NCI-H2196 (cell line): ENCODE measurements around the gene ATP11A.

Experiments used
- DNase-seq: peaks from one replicate; lab custom pipeline; 2025; ENCODE audit not compliant: unreplicated experiment; lab: John Stamatoyannopoulos, UW

The ATP11A gene

DNA sequence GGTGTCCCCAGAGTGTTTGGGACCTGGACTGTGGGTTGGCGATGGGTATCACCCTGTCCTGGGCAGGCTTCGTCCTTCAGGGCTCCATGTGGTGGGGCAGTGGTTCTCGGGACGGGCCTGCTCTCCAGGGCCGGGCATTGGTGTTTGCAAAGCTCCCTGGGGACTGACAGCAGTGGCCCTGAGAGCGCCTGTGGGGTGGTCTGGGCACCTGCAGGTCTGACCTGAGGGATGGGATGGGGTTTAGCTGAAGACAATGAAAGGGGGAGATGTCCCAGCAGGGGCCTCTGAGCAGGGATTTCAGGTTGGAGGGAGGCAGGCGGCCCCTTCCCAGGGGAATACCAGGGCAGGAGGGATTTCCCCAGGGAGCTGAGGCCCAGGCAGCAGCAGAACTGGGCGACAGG, 210.9 kb downstream of the ATP11A start:
- no peak for DNase-seq

DNA sequence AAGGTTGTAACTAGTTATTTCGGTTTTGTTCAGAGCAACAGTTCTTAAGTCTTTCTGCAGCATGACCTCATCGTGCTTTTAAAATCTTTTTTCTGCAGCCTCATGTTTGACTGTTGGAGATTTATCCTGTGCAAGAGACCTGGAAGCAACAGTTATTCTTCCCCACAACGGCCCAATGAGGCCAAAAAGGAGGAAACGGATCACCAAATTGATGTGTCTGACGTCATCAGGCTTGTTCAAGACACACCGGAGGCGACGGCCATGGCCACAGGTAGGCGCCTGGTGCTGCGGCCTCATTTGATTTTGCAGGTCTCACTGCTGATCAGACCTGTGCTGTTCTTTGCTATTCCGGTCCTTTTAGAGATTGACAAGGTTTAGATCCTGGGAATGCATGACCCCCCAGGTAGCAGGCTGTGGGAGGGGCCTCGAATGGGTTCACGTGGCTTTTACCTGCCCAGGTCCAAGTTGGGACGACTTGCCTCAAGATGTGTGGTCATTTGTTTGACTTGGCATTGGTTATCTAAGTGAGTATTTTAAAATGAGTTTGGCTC, 212.3 kb downstream of the ATP11A start:
- DNase-seq: no peak

DNA sequence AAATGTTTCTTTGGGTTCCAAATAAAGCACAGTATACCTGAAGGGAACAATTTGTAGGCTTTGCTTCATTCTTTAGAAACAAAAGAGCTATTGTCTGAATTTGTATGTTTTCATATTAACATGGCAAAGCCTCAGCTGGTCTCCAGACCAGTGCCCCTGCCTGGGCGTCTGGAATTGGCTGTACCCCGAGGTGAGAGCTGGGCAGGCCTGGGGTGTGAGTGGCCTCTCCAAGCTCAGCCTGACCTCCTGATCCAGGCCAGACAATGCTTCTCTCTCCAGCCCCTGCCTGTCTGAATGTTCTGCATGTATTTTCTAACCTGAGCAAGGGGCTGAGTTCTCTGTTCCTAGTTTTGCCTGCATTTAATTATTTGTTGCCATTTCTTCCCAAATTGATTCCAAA, 212.8 kb downstream of the ATP11A start:
- no peak for DNase-seq

DNA sequence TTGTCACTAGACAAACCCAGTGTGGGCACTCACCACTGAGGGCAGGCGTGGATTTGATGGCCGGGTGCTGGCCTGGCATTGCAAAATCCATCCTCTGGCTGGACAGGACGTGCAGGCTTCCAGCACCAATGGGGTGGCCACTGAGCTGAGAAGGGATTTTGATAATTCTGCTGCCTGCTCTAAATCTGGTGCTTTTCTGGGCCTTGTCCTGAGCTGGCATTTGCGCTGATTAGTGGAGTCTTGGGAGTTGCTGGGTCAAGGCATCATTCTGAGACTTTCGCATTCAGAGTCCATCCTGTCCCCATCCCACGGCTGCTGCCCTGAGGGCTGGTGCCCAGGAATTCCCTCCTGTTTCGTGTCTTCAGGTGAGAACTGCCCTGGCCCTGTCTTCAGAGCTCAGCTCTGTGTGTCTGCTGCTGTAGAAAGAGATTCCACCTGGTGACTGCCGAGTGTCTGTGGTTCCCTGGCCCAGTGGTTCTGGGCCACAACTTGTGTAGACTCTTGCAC, 213.3 kb downstream of the ATP11A start:
- no peak for DNase-seq

DNA sequence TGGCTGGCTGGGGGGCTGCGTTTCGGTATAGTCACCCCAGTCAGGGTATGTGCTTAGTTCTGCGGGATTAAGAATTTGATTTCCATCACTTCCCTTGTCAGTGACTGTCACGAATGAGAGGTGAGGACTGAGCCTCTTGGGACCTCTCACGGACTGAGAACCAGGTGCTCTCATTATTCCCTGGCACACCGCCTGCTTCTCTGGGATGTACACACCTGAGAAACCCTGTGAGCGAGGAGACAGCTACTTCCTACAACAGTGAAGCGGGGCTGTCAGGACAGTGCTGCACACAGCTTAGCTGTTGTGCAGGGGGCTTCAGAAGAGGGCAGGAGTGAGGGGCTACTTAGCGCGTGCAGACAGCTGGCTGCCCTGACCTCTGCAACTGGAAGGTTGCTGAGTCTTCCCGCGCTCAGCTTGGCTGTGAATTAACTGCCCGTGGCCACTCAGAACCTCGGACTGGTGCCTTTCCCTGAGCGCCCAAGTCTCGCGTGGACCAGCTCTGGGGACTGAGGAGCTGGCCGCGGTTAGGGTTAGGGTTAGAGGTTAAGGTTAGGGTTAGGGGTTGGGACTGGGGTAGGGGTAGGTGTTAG, 213.9 kb downstream of the ATP11A start:
- no peak for DNase-seq

DNA sequence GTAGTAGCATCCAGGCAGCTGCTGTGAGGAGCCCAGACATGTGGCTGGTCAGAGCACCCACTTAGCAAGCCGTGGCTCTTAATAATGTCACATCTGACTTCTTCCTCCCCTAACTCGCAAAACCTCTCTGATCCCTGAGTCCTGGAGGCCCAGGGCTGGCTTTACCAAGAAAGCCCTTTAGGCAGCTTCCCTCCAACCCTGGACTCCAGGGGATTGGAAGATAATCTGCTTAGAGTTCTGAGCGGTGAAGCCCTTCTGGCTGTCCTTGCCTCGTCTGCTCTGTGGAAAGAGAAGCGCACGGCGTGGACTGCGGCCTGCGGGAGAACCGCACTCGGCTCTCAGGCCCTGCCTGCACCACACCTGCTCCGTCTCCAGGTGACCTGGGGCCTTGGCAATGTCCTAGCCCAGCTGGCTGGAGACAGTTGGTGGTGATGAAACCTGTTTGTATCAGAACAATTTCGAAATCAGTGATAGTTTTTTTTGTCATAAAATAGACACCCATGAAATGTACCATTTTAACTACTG, 214.7 kb downstream of the ATP11A start:
- DNase-seq: no peak

DNA sequence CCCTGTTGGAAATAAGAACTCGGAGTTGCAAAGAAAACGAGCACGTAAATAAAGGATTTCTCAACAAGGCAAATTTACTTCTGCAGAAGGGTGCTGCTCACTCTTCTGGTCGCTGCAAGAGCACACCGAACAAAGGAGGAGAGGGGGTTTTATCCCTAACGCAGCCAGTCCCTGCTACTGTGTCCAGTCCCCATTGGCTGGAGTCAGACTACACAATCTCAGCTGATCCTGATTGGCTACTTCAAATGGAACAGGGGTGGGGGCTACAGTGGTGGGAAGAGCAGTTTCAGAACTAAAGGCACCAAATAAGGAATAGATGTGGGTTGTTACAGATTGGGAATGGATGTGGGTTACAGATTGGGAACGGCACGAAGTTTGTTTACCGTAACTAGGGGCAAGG, 215.2 kb downstream of the ATP11A start:
- DNase-seq: no peak

DNA sequence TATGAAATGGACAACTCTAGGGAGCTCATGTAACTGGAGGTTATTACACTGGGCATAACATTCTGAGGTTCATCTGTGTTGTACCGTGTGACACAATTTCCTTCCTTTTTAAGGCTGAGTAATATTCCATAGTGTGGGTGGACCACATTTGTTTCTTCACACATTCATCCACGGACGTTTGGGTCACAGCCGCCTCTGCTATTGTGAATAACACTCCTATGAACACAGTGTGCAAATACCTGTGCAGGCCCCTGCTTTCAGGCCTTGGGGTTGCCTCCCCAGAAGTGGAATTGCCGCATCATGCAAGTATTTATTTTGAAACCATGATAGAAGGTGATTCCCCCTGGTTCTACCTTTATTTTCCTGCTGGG, 215.8 kb downstream of the ATP11A start:
- no peak for DNase-seq

DNA sequence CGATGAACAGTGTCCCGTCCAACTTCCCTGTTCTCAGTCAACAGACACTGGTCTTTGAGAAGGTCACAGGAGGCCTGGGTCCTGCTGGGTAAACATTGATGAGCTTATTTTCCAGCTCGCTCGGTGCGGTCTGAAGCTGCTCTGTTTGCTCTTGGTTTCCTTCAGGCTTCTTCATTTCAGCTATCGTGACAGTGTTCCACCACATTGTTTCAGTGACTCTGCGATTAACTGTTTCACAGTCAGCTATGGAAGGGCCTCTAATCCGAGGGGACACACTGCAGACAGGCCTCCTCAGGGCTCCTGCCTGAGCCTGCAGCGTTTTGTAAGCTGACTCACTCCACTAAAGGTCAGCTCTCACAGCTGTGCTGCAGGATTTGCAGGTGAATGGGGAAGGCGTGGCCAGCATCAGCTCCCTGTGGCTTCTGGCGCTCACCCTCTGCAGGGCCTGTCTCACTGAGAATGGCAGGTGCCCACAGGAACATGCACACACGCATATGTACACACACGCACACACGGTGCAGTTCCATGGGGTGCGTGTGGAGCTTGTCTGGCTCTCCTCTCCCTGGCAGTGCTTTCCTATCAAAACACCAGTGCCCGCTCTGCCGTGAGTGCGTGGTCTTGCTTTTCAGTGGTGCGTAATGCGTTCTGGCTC, 216.3 kb downstream of the ATP11A start:
- DNase-seq: peak; percentile 56

DNA sequence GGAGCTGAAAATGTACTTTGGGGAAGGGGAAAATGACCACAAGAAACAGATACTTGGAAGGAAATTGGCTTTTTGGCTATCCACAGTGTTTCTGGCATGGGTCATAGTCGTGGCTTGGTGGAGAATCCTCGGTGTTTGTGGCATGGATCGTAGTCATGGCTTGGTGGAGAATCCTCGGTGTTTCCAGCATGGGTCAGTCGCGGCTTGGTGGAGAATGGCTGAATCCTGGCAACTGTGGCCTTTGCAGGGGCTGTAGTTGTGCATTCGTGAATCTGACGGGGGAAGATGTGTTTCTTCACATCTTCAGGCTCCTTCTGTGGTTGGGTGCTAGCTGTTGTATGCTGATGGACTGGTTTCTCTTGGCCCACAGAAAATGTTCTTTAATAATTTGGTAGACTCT, 217.4 kb downstream of the ATP11A start:
- DNase-seq: no peak

DNA sequence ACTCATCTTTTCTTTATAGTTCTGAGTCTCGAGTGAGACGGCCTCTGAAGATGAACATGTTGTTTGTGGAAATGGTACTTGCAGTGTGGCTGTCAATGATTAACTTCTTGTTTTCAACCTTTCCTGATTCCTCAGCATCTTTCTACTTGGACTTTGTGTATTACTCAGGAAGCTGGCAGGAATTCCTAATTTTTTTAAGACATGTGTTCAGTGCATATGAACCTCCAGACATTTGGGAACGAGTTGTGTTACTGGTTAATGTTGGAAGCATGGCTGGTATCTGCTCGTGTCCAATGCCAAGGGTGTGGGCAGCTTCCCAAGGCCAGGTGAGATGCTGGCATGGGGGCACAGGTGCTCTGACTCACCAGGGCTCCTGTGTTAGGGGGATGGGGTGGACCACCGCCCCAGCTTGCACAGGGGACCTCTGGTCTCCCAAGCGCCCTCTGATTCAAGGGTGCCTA, 218.1 kb downstream of the ATP11A start:
- DNase-seq: no peak

DNA sequence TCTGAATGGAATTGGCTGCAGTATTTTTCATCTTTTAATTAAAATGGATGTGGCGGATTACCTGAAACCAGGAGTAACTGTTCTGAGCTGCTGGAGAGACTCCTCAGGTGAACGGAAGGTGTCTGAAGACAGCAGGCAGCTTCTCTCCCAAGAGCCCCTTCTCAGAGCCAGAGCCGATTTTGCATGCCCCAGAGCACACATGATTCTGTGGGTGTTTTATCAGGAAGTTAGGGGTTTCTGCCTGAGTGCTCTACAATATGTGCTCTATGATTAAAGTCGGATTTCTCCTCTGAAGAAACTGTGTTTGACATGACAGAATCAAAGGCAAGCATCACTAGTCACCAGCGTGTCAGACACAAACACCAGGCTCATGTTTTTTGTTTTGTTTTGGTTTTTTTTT, 218.5 kb downstream of the ATP11A start:
- DNase-seq: no peak

DNA sequence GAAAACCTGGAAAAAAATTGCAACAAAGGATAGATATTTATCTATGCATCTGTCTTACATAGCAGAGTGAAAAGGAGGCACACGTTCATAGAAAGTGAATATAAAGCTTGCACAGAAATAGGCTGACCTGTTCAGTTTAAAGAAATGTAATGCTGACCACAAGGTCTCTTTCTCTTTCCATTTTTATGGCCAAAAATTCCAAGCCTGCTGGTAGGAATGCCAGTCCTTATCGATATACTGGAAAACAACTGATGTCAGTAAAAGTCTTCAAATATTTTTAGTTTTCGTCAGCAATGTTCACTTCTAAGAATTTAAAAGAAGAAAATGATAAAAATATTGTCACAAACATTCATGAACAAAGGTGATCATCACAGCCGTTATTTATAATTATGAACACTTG, 220.2 kb downstream of the ATP11A start:
- no peak for DNase-seq

DNA sequence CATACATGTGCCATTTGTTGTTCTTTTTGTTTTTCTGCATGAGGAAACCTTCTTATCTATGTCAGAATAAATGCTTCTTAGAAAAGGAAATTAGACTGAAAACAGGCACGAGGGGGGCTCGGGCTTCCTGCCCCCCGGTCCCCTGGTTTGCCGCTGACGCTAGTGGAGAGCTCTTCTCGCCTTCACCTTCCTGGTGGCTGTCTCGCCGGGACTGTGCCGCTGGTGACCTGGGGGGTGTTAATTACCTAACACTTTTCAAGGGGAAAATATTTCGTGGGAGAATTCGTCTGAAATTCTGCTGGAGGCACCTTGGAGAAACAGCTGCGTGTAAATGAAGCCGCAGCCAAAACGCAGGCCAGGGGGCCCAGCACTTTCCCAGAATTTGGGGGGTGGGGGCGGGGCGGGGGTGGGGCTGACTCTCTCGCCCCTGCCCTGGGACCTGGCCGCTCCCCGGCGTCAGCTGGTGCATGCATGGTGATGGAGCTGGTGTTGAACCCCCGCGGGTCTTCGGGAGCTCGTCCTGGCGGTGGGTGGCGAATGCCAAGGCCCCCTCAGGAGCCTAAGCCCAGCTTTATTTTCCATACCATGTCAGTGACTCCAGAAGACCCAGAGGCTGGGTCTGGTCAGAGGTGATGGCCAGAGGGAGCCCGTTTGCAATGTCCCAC, 220.9 kb downstream of the ATP11A start:
- DNase-seq: no peak

DNA sequence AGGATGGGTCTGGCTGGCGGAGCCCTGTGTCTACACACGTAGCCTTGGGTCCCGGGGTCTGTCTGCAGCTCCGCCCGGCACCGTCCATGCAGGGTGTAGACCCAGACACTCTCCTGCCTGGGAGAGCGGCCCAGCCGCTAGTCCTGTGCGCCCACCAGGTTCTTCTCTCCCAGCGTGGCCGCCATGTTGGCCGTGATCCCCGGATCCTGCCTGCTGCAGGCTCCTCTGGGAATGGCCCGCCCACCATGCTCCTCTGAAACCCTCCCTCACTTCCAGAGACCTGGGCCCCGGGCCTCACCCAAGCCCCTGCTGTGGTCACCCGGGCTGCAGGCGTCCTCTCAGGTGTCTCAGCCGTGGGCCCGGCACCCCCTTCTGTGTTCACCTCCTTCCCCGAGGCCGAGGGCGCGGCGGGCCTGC, 221.5 kb downstream of the ATP11A start:
- DNase-seq: no peak

DNA sequence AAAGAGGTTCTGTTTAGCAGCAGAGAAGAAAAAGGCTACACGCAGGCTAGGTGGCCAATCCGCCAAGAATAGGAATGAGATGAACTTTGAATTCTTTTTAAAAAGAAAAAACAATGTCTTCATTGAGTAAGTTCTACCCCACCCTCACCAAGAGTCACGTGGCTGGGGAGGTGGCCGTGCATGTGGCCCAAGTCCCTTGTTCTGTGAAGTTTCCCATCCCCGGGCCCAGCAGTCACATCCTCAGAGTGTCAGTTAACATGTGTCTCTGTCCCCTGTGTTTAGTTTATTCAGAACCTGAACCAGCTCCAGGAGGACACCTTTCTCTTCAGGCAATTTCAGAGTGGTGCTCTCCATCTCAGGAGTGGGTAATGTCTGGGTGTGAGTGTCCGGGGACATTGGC, 222.0 kb downstream of the ATP11A start:
- DNase-seq: no peak

DNA sequence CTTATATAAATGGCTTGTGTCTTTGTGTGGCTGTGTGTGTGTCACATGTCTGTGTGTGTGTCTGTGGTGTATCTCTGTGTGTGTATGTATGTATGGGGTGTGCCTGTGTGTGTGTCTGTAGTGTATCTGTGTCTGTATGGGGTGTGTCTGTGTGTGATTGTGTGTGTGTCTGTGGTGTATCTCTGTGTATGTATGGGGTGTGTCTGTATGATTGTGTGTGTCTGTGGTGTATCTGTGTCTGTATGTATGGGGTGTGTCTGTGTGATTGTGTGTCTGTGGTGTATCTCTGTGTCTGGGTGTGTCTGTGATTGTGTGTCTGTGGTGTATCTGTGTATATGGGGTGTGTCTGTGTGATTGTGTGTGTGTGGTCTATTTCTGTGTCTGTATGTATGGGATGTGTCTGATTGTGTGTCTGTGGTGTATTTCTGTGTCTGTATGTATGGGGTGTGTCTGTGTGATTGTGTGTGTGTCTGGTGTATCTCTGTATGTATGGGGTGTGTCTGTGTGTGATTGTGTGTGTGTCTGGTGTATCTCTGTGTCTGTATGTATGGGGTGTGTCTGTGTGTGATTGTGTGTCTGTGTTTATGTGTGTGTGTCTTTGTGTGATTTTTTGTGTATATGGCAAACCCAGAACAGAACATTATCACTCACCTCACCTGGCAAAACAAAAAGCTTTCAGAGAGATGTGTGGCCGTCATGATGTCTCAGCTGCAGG, 223.0 kb downstream of the ATP11A start:
- DNase-seq: no peak

DNA sequence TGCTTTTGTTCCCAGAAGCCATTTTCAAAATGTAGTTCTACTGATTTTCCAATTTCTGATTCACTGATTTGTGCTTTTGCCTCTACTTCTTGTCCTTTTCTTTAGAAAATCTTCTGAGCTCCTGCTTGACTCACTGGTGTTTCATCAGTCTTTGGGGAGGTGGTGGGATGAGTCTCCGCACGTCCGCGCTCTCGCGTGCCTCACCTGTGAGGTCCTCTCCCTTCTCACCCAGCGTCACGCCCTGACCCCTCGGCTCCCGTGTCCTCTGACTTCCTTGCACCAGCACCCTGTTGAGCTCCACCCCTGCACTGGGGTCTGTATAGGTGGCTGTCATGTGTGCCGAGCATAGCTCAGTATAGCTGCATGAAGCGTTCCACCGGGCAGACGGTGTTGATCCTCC, 226.5 kb downstream of the ATP11A start:
- no peak for DNase-seq

DNA sequence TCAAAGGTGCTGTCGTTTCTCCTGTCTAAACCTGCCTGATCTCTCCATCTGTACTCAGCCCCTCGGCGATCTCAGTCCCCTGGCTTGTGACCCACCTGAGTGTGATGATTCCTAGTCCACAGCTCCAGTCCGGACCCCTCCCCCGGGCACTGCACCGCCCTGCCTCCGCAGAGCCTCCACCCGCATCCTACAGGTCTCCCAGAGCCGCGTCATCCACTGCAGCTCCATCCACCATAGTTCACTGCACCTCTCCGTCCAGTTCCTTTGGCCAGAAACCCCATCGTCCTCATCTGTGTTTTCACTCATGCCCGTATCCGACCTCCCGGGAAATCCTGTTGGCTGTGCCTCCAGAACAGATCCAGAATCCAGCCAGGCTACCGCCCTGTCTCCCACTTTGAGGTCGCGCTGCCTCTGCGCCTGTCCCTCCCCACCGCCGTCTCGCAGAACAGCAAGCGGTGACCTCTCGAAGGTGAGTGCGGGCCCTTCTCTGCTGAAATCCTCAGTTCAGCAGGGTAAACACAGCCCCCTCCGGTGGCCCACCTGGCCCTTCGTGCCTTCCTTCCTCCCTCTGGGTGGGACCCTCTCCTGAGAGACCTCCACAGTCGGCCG, 227.3 kb downstream of the ATP11A start:
- no peak for DNase-seq

DNA sequence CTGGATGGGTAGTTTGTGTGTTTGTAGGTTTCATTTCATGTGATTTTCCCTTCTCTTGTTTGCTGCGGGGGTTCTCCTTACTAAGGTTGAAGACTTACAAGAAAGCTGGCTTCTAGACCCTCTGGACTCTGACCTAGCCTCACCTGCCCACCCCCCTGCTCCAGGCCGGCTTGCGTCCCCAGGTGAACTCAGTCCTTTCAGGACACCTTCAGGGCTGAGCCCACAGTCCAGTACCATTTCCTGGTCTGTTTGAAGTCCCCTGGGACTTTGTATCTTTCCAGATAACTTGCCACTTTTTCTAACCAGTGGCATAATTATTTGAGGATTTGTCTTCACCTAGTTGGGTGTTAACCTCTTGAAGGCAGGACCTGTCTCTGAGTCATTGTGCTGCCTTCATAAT, 227.9 kb downstream of the ATP11A start:
- DNase-seq: no peak

DNA sequence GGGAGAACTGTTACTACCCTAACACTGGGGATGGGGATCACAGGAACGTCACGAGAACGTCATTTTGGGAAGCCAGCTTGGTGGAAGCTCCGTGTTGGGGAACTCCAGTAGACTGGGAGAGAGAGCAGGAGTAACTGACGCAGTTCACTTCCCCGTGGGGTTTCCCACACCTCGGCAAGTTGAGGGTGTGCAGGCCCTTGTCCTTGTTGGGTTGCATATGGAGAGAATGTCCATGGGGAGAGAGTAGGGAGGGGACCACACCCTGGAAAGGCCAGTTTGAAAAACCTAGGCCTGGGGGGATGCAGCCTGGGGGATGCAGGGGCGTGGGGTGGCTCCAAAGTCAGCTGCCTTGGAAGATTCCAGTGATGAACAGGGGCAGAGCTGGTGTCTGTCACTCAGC, 228.4 kb downstream of the ATP11A start:
- DNase-seq: no peak
